Endothelial cell of umbilical vein (primary cell): Measurements from ENCODE around the gene TM4SF20. TPM values are rescaled to one million over a fixed set of nuclear protein-coding genes. Genes with fewer than 3 reads are reported as not detected.

Experiments
- BruUV-seq: library from RNA; stranded (reverse); fragments of 400-500 nt; replicated peaks from 2 replicates; lab custom pipeline; 2021; lab: Mats Ljungman, UMichigan
- CTCF ChIA-PET: fragments of 300-600, 350-600 bp; sonication (Branson Sonifier 250); formaldehyde crosslinking; loops from one replicate; lab custom pipeline; 2021; ENCODE audit warnings: antibody characterized with exemption, inconsistent platforms; lab: Charles Lee
- POLR2A ChIA-PET: fragments of 300-600, 350-600 bp; sonication (Branson Sonifier 250); formaldehyde crosslinking; loops from one replicate; lab custom pipeline; 2021; ENCODE audit warnings: antibody characterized with exemption, inconsistent platforms; lab: Charles Lee
- DNase-seq: peaks from one replicate; pipeline ENCODE4 v3.0.0-alpha.2; 2011; ENCODE audit warnings: low read depth, low spot score
- FAIRE-seq: peaks from 2 replicates; lab custom pipeline; 2011; peaks lifted over from hg19 to GRCh38; lab: Jason Lieb, UNC
- H2AFZ ChIP-seq: 2 replicates; pipeline ENCODE4 v1.6.0; 2012; ENCODE audit warnings: low read depth, low read length, control low read depth, inconsistent platforms
- H3K27ac ChIP-seq: 2 replicates; pipeline ENCODE4 v1.5.1; 2011; ENCODE audit warnings: low read depth, mild to moderate bottlenecking, control low read depth, low read length, moderate library complexity; ENCODE audit not compliant: insufficient read depth
- H3K27me3 ChIP-seq, 2 experiments: 2 replicates each; pipeline versions ENCODE4 v1.6.0 to v1.6.1; 2011; ENCODE audit warnings: low read length in 2 of 2, mixed read lengths in 1 of 2; ENCODE audit not compliant: control insufficient read depth in 2 of 2, insufficient read depth in 2 of 2
- H3K36me3 ChIP-seq, 2 experiments: 2 replicates in 1 of 2; 3 replicates in 1 of 2; pipeline ENCODE4 v1.5.1; 2011; ENCODE audit warnings: low read length in 2 of 2, mild to moderate bottlenecking in 1 of 2, moderate library complexity in 1 of 2; ENCODE audit not compliant: control insufficient read depth in 2 of 2, insufficient read depth in 2 of 2; ENCODE audit errors: extremely low read depth in 1 of 2
- H3K4me1 ChIP-seq: 3 replicates; pipeline ENCODE4 v1.5.1; 2011; ENCODE audit warnings: mild to moderate bottlenecking, low read length; ENCODE audit not compliant: control insufficient read depth, insufficient read depth; ENCODE audit errors: extremely low read depth
- H3K4me2 ChIP-seq: 2 replicates; pipeline ENCODE4 v1.6.1; 2011; ENCODE audit warnings: low read length, control low read depth, mixed read lengths; ENCODE audit not compliant: insufficient read depth
- H3K4me3 ChIP-seq, 3 experiments: fragments of 200-600 bp in 1 of 3; sonication (generic), shearing (Covaris generic) in 1 of 3; replicated peaks in 1 of 3; 2 replicates each; pipeline ENCODE4 v1.5.1; 2011 to 2016; ENCODE audit warnings: control low read depth in 3 of 3, low read length in 3 of 3, mild to moderate bottlenecking in 2 of 3, inconsistent platforms in 1 of 3, low read depth in 1 of 3, moderate library complexity in 1 of 3; ENCODE audit not compliant: insufficient read depth in 1 of 3
- H3K79me2 ChIP-seq: 2 replicates; pipeline ENCODE4 v1.6.0; 2012; ENCODE audit warnings: low read length, inconsistent platforms; ENCODE audit not compliant: control insufficient read depth, insufficient read depth
- H3K9ac ChIP-seq: replicated peaks from 2 replicates; pipeline ENCODE3; 2011; ENCODE audit warnings: low read length, control low read depth; ENCODE audit not compliant: insufficient read depth; ENCODE audit errors: extremely low read depth
- H3K9me1 ChIP-seq: replicated peaks from 3 replicates; pipeline ENCODE4 v1.6.0; 2011; ENCODE audit warnings: mild to moderate bottlenecking, low read length; ENCODE audit not compliant: control insufficient read depth, insufficient read depth; ENCODE audit errors: extremely low read depth
- H3K9me3 ChIP-seq: replicated peaks from 2 replicates; pipeline ENCODE4 v1.5.1; 2012; ENCODE audit warnings: low read length, inconsistent platforms; ENCODE audit not compliant: control insufficient read depth, insufficient read depth
- H4K20me1 ChIP-seq: replicated peaks from 2 replicates; pipeline ENCODE3; 2011; ENCODE audit warnings: mild to moderate bottlenecking, low read length; ENCODE audit not compliant: control insufficient read depth, insufficient read depth; ENCODE audit errors: extremely low read depth
- CTCF ChIP-seq, 2 donors: IDR thresholded peaks; 1 replicate in 1 of 2; 2 replicates in 1 of 2; pipeline ENCODE4 v1.5.1; 2011; ENCODE audit warnings: low read length in 2 of 2, mild to moderate bottlenecking in 2 of 2, moderate library complexity in 2 of 2, control low read depth in 1 of 2, inconsistent platforms in 1 of 2, low read depth in 1 of 2; ENCODE audit not compliant: insufficient read depth in 1 of 2; ENCODE audit errors: extremely low read depth in 1 of 2
- EZH2 ChIP-seq: IDR thresholded peaks from 2 replicates; pipeline ENCODE4 v1.6.1; 2012; ENCODE audit warnings: borderline replicate concordance, low read depth, mild to moderate bottlenecking, moderate library complexity, low read length, inconsistent platforms; ENCODE audit not compliant: severe bottlenecking
- FOS ChIP-seq: IDR thresholded peaks from 2 replicates; pipeline ENCODE4 v1.6.1; 2011; ENCODE audit warnings: mild to moderate bottlenecking, low read length, moderate library complexity, borderline replicate concordance; ENCODE audit not compliant: insufficient read depth
- GATA2 ChIP-seq: IDR thresholded peaks from 2 replicates; pipeline ENCODE4 v1.7.0; 2011; ENCODE audit warnings: low read depth, mild to moderate bottlenecking, moderate library complexity, mixed read lengths, low read length; ENCODE audit not compliant: insufficient read length, insufficient read depth
- JUN ChIP-seq: IDR thresholded peaks from 2 replicates; pipeline ENCODE4 v1.6.1; 2011; ENCODE audit warnings: borderline replicate concordance, low read depth; ENCODE audit not compliant: insufficient read length, insufficient read depth
- MAX ChIP-seq: IDR thresholded peaks from 2 replicates; pipeline ENCODE4 v1.6.1; 2011; ENCODE audit not compliant: insufficient read depth, insufficient read length
- MYC ChIP-seq: IDR thresholded peaks from one replicate; pipeline ENCODE4 v1.6.1; 2011; ENCODE audit warnings: mild to moderate bottlenecking, low read depth, low read length
- POLR2A ChIP-seq: IDR thresholded peaks from 2 replicates; pipeline ENCODE4 v1.6.1; 2012; ENCODE audit warnings: low read depth, mild to moderate bottlenecking, control low read depth, low read length
- POLR2AphosphoS5 ChIP-seq: IDR thresholded peaks from 2 replicates; pipeline ENCODE4 v1.6.1; 2012; ENCODE audit warnings: low read depth, mild to moderate bottlenecking, control low read depth, low read length, moderate library complexity; ENCODE audit not compliant: insufficient read depth
- dilution Hi-C: fragments of 300-500 bp; cut with MboI; formaldehyde crosslinking; loops from one replicate; pipeline ENCODE4 v1.15.0; 2019; ENCODE audit warnings: low sequenced_read_pairs; ENCODE audit not compliant: extremely low pct_ligation_motif_present
- intact Hi-C: fragments of 100-400 bp; cut with micrococcal nuclease; formaldehyde crosslinking; loops from one replicate; pipeline ENCODE4 v1.10.0; 2022
- polyA plus RNA-seq, 4 experiments: library from polyadenylated mRNA; depleted of rRNA in 3 of 4; stranded (reverse) in 3 of 4; unstranded in 1 of 4; fragments of >200 nt; gene quantifications; 2 replicates each; pipeline versions ENCODE4 v1.2.1 to v1.2.3, GENCODE V29; 2011 to 2012; ENCODE audit warnings: missing spikeins in 1 of 4
- total RNA-seq: library from RNA; stranded (reverse); gene quantifications from 2 replicates; pipeline ENCODE4 v1.2.3, GENCODE V29; 2021

Gene TM4SF20
- total and polyA plus RNA-seq, 2 donors (not counting 3 experiments of a cell fraction or from before 2014, with no cell fraction given) = not detected

GRCh38 chr2:227341553-227341952 is 37.6 kb downstream of the TM4SF20 start:
- Histone ChIP-seq H3K27ac (no peak overlapping the region), H3K9me3 (no peaks in the 10 kb centered on the region), H3K4me3 (no peak overlapping the region), H2AFZ (no peak overlapping the region), H3K9me1 (no peaks in the 10 kb centered on the region), H3K4me1 (no peaks in the 10 kb centered on the region), H3K79me2 (no peaks in the 10 kb centered on the region), H3K9ac (no peak overlapping the region), H3K27me3 (no peaks in the 10 kb centered on the region), H3K4me2 (no peak overlapping the region), H3K36me3 (peaks cover 3% of the 10 kb centered on the region in 2 experiments), H4K20me1 (no peaks in the 10 kb centered on the region)
- TF ChIP-seq POLR2A = no peak
- TF ChIP-seq JUN = no peak
- TF ChIP-seq MYC = no peak
- no peak for TF ChIP-seq MAX
- TF ChIP-seq CTCF (IDR thresholded peaks at IDR 0.05; ENCODE audit: extremely low read depth in 1 of 2, insufficient read depth in 1 of 2, low read depth in 1 of 2, low read length in 2 of 2) = no peak
- TF ChIP-seq GATA2 = no peak
- TF ChIP-seq EZH2 = no peak
- TF ChIP-seq POLR2AphosphoS5 = no peak
- TF ChIP-seq FOS = no peak
- dilution Hi-C loops = no loop called here
- intact Hi-C loops = no loop called here
- ChIA-PET CTCF (interaction anchor here (0.8 kb wide), 1 partner anchor 16 kb away, joined by 3 read pairs; the partner anchor contains the start of gene MFF), POLR2A (no interaction called here)
- FAIRE-seq = no peak
- DNase-seq = no peak
- no TSS peak for BruUV-seq
